HepG2 (cell line): ENCODE results near the gene EXOC6B. TPM values are rescaled to one million over a fixed set of nuclear protein-coding genes. Genes with fewer than 3 reads are reported as not detected.
A peak's percentile ranks its signal among the peaks of the same experiment; 100 is the strongest.

Experiments used
- DMAP1 ChIP-seq: IDR thresholded peaks from 2 replicates; pipeline ENCODE4 v1.6.1; 2016
- FOXO1 ChIP-seq: sonication (generic); formaldehyde crosslinking; IDR thresholded peaks from 2 replicates; pipeline ENCODE4 v1.4.0; 2020; ENCODE audit warnings: missing genetic modification reagents
- HMG20B ChIP-seq: conservative IDR thresholded peaks from 2 replicates; pipeline ENCODE4 v1.6.1; 2016; ENCODE audit warnings: missing genetic modification reagents, missing compliant biosample characterization
- HNF4A ChIP-seq: sonication (generic); formaldehyde crosslinking; IDR thresholded peaks from 2 replicates; pipeline ENCODE4 v1.4.0; 2020; ENCODE audit warnings: missing genetic modification reagents
- NR1H2 ChIP-seq: sonication (generic); formaldehyde crosslinking; IDR thresholded peaks from 2 replicates; pipeline ENCODE4 v1.8.1; 2022; ENCODE audit warnings: low read depth, missing genetic modification reagents, borderline replicate concordance
- SAP130 ChIP-seq: IDR thresholded peaks from 2 replicates; pipeline ENCODE4 v1.6.1; 2016; ENCODE audit warnings: low read depth
- ZNF138 ChIP-seq: sonication (generic); formaldehyde crosslinking; IDR thresholded peaks from 2 replicates; pipeline ENCODE4 v1.5.0; 2020; ENCODE audit warnings: mild to moderate bottlenecking, low read depth, missing genetic modification reagents
- ZNF326 ChIP-seq: sonication (generic); formaldehyde crosslinking; IDR thresholded peaks from 2 replicates; pipeline ENCODE4 v1.4.0; 2020; ENCODE audit warnings: missing genetic modification reagents, borderline replicate concordance
- ZSCAN31 ChIP-seq: sonication (generic); formaldehyde crosslinking; IDR thresholded peaks from 2 replicates; pipeline ENCODE4 v1.5.0; 2020; ENCODE audit warnings: low read depth, mild to moderate bottlenecking, missing genetic modification reagents
- polyA plus RNA-seq, 8 experiments: library from polyadenylated mRNA; depleted of rRNA in 3 of 8; stranded (reverse) in 7 of 8; unstranded in 1 of 8; fragments of >200 nt; fragmentation: Illumina TruSeq in 4 of 8; extraction: Trizol in 4 of 8; gene quantifications; 2 replicates each; pipeline versions ENCODE4 v1.2.1 to v1.2.3, GENCODE V29; 2011 to 2016; ENCODE audit warnings: low read depth in 4 of 8, missing spikeins in 1 of 8, mixed read lengths in 1 of 8; ENCODE audit not compliant: insufficient read depth in 1 of 8
- total RNA-seq, 5 experiments: library from RNA; depleted of rRNA; stranded (reverse); fragments of >200 nt; fragmentation: Illumina TruSeq; extraction: Trizol; gene quantifications; 2 replicates each; pipeline ENCODE4 v1.2.3, GENCODE V29; 2016; ENCODE audit warnings: low read depth in 1 of 5
- TF ChIP-seq, protein P1 (sequence below): sonication (generic); formaldehyde crosslinking; IDR thresholded peaks from 2 replicates; pipeline ENCODE4 v1.9.0; 2021; ENCODE audit warnings: mild to moderate bottlenecking, missing genetic modification reagents
- TF ChIP-seq, protein P2 (sequence below): IDR thresholded peaks from 2 replicates; pipeline ENCODE4 v1.6.1; 2018; ENCODE audit warnings: missing genetic modification reagents, mild to moderate bottlenecking, missing compliant biosample characterization
- TF ChIP-seq, protein P3 (sequence below): sonication (generic); formaldehyde crosslinking; IDR thresholded peaks from 2 replicates; pipeline ENCODE4 v1.4.0; 2020; ENCODE audit warnings: missing genetic modification reagents, borderline replicate concordance
- TF ChIP-seq, protein P4 (sequence below): sonication (generic); formaldehyde crosslinking; IDR thresholded peaks from 2 replicates; pipeline ENCODE4 v1.4.0; 2020; ENCODE audit warnings: missing genetic modification reagents, low read depth, mild to moderate bottlenecking, borderline replicate concordance
- TF ChIP-seq, protein P5 (sequence below): sonication (generic); formaldehyde crosslinking; IDR thresholded peaks from 2 replicates; pipeline ENCODE4 v1.4.0; 2020; ENCODE audit warnings: missing genetic modification reagents

EXOC6B gene
- total and polyA plus RNA-seq, 2 of the 13 experiments (the other 11 are each of a cell fraction or from before 2014, with no cell fraction given): 9.1 to 15.9 TPM

DNA sequence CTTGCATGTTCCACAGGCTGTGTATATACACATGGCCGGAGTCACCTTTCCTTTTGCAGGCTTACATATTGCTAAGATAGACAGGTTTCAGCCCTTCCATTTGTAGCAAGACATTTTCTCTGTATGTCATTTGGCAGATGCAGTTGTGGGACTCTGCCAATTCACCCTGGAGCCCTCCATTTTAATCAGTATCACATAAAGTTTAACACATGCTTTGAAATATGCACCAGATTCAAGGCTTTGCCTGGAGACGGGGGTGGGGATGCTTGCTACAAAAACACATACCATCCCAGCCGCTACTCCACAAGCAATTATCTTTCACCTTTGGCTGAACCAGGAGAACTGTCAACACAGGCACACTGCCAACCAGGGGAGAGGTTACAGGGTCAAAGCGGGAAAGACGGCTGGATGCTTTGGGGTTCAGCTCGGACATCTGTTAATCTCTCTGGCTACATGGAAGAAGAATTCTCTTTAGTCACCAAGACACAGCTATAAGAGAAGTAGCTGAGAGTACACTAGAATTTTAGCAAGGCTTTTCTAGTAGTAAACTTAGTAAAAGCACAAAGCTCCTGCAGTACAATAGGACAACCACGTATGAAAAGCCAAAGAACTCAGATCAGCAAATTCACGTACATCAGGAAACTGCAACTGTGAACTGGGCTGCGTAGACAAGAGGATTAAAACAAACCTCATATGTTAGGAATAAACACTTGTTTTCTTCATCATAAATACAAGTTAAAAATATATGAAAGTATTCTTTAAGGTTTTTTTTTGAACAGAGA lies 130.9 kb downstream of the EXOC6B start (continued):
- TF ChIP-seq, protein P1, sequence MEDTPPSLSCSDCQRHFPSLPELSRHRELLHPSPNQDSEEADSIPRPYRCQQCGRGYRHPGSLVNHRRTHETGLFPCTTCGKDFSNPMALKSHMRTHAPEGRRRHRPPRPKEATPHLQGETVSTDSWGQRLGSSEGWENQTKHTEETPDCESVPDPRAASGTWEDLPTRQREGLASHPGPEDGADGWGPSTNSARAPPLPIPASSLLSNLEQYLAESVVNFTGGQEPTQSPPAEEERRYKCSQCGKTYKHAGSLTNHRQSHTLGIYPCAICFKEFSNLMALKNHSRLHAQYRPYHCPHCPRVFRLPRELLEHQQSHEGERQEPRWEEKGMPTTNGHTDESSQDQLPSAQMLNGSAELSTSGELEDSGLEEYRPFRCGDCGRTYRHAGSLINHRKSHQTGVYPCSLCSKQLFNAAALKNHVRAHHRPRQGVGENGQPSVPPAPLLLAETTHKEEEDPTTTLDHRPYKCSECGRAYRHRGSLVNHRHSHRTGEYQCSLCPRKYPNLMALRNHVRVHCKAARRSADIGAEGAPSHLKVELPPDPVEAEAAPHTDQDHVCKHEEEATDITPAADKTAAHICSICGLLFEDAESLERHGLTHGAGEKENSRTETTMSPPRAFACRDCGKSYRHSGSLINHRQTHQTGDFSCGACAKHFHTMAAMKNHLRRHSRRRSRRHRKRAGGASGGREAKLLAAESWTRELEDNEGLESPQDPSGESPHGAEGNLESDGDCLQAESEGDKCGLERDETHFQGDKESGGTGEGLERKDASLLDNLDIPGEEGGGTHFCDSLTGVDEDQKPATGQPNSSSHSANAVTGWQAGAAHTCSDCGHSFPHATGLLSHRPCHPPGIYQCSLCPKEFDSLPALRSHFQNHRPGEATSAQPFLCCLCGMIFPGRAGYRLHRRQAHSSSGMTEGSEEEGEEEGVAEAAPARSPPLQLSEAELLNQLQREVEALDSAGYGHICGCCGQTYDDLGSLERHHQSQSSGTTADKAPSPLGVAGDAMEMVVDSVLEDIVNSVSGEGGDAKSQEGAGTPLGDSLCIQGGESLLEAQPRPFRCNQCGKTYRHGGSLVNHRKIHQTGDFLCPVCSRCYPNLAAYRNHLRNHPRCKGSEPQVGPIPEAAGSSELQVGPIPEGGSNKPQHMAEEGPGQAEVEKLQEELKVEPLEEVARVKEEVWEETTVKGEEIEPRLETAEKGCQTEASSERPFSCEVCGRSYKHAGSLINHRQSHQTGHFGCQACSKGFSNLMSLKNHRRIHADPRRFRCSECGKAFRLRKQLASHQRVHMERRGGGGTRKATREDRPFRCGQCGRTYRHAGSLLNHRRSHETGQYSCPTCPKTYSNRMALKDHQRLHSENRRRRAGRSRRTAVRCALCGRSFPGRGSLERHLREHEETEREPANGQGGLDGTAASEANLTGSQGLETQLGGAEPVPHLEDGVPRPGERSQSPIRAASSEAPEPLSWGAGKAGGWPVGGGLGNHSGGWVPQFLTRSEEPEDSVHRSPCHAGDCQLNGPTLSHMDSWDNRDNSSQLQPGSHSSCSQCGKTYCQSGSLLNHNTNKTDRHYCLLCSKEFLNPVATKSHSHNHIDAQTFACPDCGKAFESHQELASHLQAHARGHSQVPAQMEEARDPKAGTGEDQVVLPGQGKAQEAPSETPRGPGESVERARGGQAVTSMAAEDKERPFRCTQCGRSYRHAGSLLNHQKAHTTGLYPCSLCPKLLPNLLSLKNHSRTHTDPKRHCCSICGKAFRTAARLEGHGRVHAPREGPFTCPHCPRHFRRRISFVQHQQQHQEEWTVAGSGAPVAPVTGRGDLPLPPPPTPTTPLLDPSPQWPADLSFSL (CRISPR knock-in tag): no peak
- TF ChIP-seq SAP130 (CRISPR knock-in tag): peak; percentile 67
- TF ChIP-seq DMAP1 (CRISPR knock-in tag): peak; percentile 56; the same call in 1 of the 2 replicates
- no peak for TF ChIP-seq ZSCAN31
- TF ChIP-seq HMG20B (CRISPR knock-in tag): peak; percentile 93
- TF ChIP-seq, protein P2, sequence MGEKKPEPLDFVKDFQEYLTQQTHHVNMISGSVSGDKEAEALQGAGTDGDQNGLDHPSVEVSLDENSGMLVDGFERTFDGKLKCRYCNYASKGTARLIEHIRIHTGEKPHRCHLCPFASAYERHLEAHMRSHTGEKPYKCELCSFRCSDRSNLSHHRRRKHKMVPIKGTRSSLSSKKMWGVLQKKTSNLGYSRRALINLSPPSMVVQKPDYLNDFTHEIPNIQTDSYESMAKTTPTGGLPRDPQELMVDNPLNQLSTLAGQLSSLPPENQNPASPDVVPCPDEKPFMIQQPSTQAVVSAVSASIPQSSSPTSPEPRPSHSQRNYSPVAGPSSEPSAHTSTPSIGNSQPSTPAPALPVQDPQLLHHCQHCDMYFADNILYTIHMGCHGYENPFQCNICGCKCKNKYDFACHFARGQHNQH (CRISPR knock-in tag): peak; percentile 84; the same call in 1 of the 2 replicates
- TF ChIP-seq FOXO1 (CRISPR knock-in tag): peak; percentile 92
- peak; percentile 94 for TF ChIP-seq HNF4A (CRISPR knock-in tag)
- TF ChIP-seq ZNF138: no peak
- no peak for TF ChIP-seq ZNF326 (CRISPR knock-in tag)
- TF ChIP-seq, protein P3, sequence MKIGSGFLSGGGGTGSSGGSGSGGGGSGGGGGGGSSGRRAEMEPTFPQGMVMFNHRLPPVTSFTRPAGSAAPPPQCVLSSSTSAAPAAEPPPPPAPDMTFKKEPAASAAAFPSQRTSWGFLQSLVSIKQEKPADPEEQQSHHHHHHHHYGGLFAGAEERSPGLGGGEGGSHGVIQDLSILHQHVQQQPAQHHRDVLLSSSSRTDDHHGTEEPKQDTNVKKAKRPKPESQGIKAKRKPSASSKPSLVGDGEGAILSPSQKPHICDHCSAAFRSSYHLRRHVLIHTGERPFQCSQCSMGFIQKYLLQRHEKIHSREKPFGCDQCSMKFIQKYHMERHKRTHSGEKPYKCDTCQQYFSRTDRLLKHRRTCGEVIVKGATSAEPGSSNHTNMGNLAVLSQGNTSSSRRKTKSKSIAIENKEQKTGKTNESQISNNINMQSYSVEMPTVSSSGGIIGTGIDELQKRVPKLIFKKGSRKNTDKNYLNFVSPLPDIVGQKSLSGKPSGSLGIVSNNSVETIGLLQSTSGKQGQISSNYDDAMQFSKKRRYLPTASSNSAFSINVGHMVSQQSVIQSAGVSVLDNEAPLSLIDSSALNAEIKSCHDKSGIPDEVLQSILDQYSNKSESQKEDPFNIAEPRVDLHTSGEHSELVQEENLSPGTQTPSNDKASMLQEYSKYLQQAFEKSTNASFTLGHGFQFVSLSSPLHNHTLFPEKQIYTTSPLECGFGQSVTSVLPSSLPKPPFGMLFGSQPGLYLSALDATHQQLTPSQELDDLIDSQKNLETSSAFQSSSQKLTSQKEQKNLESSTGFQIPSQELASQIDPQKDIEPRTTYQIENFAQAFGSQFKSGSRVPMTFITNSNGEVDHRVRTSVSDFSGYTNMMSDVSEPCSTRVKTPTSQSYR: peak; percentile 86; the same call in 1 of the 2 replicates
- TF ChIP-seq, protein P4, sequence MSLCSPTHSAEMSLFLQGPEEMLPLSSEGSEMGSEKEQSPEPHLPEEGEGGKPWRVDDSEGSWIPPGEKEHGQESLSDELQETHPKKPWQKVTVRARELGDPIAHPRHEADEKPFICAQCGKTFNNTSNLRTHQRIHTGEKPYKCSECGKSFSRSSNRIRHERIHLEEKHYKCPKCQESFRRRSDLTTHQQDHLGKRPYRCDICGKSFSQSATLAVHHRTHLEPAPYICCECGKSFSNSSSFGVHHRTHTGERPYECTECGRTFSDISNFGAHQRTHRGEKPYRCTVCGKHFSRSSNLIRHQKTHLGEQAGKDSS (CRISPR knock-in tag): no peak
- peak; percentile 51; the same call in 1 of the 2 replicates for TF ChIP-seq NR1H2 (CRISPR knock-in tag)
- TF ChIP-seq, protein P5, sequence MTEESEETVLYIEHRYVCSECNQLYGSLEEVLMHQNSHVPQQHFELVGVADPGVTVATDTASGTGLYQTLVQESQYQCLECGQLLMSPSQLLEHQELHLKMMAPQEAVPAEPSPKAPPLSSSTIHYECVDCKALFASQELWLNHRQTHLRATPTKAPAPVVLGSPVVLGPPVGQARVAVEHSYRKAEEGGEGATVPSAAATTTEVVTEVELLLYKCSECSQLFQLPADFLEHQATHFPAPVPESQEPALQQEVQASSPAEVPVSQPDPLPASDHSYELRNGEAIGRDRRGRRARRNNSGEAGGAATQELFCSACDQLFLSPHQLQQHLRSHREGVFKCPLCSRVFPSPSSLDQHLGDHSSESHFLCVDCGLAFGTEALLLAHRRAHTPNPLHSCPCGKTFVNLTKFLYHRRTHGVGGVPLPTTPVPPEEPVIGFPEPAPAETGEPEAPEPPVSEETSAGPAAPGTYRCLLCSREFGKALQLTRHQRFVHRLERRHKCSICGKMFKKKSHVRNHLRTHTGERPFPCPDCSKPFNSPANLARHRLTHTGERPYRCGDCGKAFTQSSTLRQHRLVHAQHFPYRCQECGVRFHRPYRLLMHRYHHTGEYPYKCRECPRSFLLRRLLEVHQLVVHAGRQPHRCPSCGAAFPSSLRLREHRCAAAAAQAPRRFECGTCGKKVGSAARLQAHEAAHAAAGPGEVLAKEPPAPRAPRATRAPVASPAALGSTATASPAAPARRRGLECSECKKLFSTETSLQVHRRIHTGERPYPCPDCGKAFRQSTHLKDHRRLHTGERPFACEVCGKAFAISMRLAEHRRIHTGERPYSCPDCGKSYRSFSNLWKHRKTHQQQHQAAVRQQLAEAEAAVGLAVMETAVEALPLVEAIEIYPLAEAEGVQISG (CRISPR knock-in tag): peak; percentile 71
